Calu3 (cell line): ENCODE results near the gene CDH11. TPM values are rescaled to one million over a fixed set of nuclear protein-coding genes. Genes with fewer than 3 reads are reported as not detected.

Source experiments
- BruUV-seq: library from RNA; stranded (reverse); fragments of 400-500 nt; replicated peaks from 2 replicates; lab custom pipeline; 2021; lab: Mats Ljungman, UMichigan
- CTCF ChIA-PET: fragments of 300-600 bp; sonication (Branson Sonifier 250); formaldehyde crosslinking; loops from one replicate; lab custom pipeline; 2022; ENCODE audit warnings: antibody characterized with exemption; lab: Charles Lee
- DNase-seq: peaks from one replicate; pipeline ENCODE4 v3.0.0; 2022
- H3K27ac Mint-ChIP-seq: one replicate; pipeline ENCODE4 v1.8.0; 2022; ENCODE audit warnings: mixed read lengths; ENCODE audit not compliant: unreplicated experiment
- H3K27me3 Mint-ChIP-seq: one replicate; pipeline ENCODE4 v1.8.0; 2022; ENCODE audit warnings: mixed read lengths; ENCODE audit not compliant: unreplicated experiment
- H3K36me3 Mint-ChIP-seq: one replicate; pipeline ENCODE4 v1.8.0; 2022; ENCODE audit warnings: mild to moderate bottlenecking, moderate library complexity, mixed read lengths; ENCODE audit not compliant: insufficient read depth, unreplicated experiment
- H3K4me1 Mint-ChIP-seq: one replicate; pipeline ENCODE4 v1.8.0; 2022; ENCODE audit warnings: mild to moderate bottlenecking, low read depth, mixed read lengths; ENCODE audit not compliant: unreplicated experiment
- H3K4me3 Mint-ChIP-seq: one replicate; pipeline ENCODE4 v1.8.0; 2022; ENCODE audit warnings: mild to moderate bottlenecking, low read depth, moderate library complexity, mixed read lengths; ENCODE audit not compliant: unreplicated experiment
- H3K9me3 Mint-ChIP-seq: one replicate; pipeline ENCODE4 v1.8.0; 2022; ENCODE audit warnings: low read depth, mixed read lengths; ENCODE audit not compliant: unreplicated experiment
- CTCF ChIP-seq: fragments of 200-600 bp; IDR thresholded peaks from one replicate; pipeline ENCODE4 v1.8.0; 2022; ENCODE audit warnings: antibody characterized with exemption; ENCODE audit not compliant: unreplicated experiment
- intact Hi-C: fragments of 100-400 bp; cut with micrococcal nuclease; formaldehyde crosslinking; loops from one replicate; pipeline ENCODE4 v1.10.0; 2022; ENCODE audit not compliant: unreplicated experiment
- total RNA-seq: library from RNA; stranded (reverse); gene quantifications from 2 replicates; pipeline ENCODE4 v1.2.3, GENCODE V29; 2022

CDH11 gene
- total RNA-seq, 1 experiment from 2014 or later = not detected

- TF ChIP-seq CTCF = no peak
- no peak overlapping the region for H3K4me3 Mint-ChIP-seq
- no TSS peak for BruUV-seq
- DNase-seq = no peak
- no peak overlapping the region for H3K27ac Mint-ChIP-seq
- no peaks in the 10 kb centered on the region for H3K4me1 Mint-ChIP-seq
- H3K9me3 Mint-ChIP-seq = peaks cover 7% of the 10 kb centered on the region
- intact Hi-C loops = no loop called here
- CTCF ChIA-PET = no interaction called here
- H3K27me3 Mint-ChIP-seq = no peaks in the 10 kb centered on the region
- no peaks in the 10 kb centered on the region for H3K36me3 Mint-ChIP-seq
These were observed 58.9 kb downstream of the CDH11 start for GRCh38 chr16:65062736-65063583.

- Mint-ChIP-seq H3K27ac (no peak overlapping the region), H3K27me3 (no peaks in the 10 kb centered on the region), H3K4me1 (no peaks in the 10 kb centered on the region), H3K9me3 (peaks cover 10% of the 10 kb centered on the region), H3K4me3 (no peak overlapping the region), H3K36me3 (no peaks in the 10 kb centered on the region)
- no peak for TF ChIP-seq CTCF
- intact Hi-C loops = no loop called here
- CTCF ChIA-PET = no interaction called here
- no TSS peak for BruUV-seq
- no peak for DNase-seq
These were observed 59.8 kb downstream of the CDH11 start for GRCh38 chr16:65061935-65062518.

GRCh38 chr16:65061263-65061662 is 60.6 kb downstream of the CDH11 start:
- BruUV-seq = no TSS peak
- Mint-ChIP-seq H3K36me3 (no peaks in the 10 kb centered on the region), H3K4me1 (no peaks in the 10 kb centered on the region), H3K9me3 (peaks cover 11% of the 10 kb centered on the region), H3K27ac (no peak overlapping the region), H3K27me3 (no peaks in the 10 kb centered on the region), H3K4me3 (no peak overlapping the region)
- intact Hi-C loops = no loop called here
- DNase-seq = no peak
- no peak for TF ChIP-seq CTCF
- CTCF ChIA-PET = no interaction called here

- no TSS peak for BruUV-seq
- intact Hi-C loops = no loop called here
- Mint-ChIP-seq H3K9me3 (peaks cover 8% of the 10 kb centered on the region), H3K27ac (no peak overlapping the region), H3K27me3 (no peaks in the 10 kb centered on the region), H3K36me3 (no peaks in the 10 kb centered on the region), H3K4me1 (no peaks in the 10 kb centered on the region), H3K4me3 (no peak overlapping the region)
- TF ChIP-seq CTCF = no peak
- DNase-seq = no peak
- CTCF ChIA-PET = no interaction called here
These were observed 62.4 kb downstream of the CDH11 start for GRCh38 chr16:65059406-65059980.
